ENCODE results near the gene MPC2. TPM values are rescaled to one million over a fixed set of nuclear protein-coding genes. Genes with fewer than 3 reads are reported as not detected.

Gene MPC2
- total RNA-seq, 1 experiment from 2014 or later: 49.9 TPM

DNA sequence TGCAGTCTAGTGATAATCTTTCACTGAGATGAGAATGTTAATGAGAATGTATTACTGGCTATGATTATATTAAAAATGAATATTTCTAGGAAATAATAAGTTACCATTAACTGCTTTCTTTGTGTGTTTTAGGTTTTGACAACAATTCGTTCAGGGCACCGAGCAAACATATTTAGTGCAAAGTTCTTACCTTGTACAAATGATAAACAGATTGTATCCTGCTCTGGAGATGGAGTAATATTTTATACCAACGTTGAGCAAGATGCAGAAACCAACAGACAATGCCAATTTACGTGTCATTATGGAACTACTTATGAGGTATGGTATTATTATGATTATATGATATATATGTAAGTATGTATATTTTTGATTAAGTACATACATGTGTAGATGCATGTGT, 37.8 kb upstream of the MPC2 start:
- H2AFZ ChIP-seq (ENCODE audit: low read depth, low read length, poor library complexity, severe bottlenecking): no peak overlapping the region
- ATAC-seq (no peak), DNase-seq (ENCODE audit: low read depth, low spot score) (no peak)
- intact Hi-C loops (cut with micrococcal nuclease): no loop called here
- no TSS peak for BruUV-seq (replicated peaks)
- no peak overlapping the region for H3K4me2 ChIP-seq (ENCODE audit: low read length)
- ChIA-PET RAD21 (ENCODE audit: low non-redundant PET in 1 of 2, low total read pairs in 2 of 2, uncharacterized antibody in 2 of 2, unreplicated experiment in 2 of 2) (no interaction called here), CTCF (no interaction called here), POLR2A (no interaction called here)
- no peak overlapping the region for H3K4me3 ChIP-seq (replicated peaks in 1 of 2; ENCODE audit: low read depth in 1 of 2, low read length in 2 of 2)
- no peak overlapping the region for H3K9ac ChIP-seq (ENCODE audit: low read length)
- H3K9me3 ChIP-seq (ENCODE audit: control insufficient read depth in 1 of 2, insufficient read depth in 1 of 2, low read depth in 1 of 2, low read length in 2 of 2): no peaks in the 10 kb centered on the region
- H3K36me3 ChIP-seq (ENCODE audit: control insufficient read depth in 1 of 2, insufficient read depth in 2 of 2, low read length in 2 of 2): peaks cover 2 to 8% of the 10 kb centered on the region in 2 experiments; a peak in 2 of 4 replicates
- no peaks in the 10 kb centered on the region for H3K9me2 ChIP-seq (ENCODE audit: insufficient read depth)
- H3K27ac ChIP-seq (ENCODE audit: low read depth, low read length): no peak overlapping the region
- TF ChIP-seq FOSL1 (IDR thresholded peaks at IDR 0.05; ENCODE audit: low read depth) (no peak), ZFX (IDR thresholded peaks at IDR 0.05) (no peak)
- TF ChIP-seq, protein P1, sequence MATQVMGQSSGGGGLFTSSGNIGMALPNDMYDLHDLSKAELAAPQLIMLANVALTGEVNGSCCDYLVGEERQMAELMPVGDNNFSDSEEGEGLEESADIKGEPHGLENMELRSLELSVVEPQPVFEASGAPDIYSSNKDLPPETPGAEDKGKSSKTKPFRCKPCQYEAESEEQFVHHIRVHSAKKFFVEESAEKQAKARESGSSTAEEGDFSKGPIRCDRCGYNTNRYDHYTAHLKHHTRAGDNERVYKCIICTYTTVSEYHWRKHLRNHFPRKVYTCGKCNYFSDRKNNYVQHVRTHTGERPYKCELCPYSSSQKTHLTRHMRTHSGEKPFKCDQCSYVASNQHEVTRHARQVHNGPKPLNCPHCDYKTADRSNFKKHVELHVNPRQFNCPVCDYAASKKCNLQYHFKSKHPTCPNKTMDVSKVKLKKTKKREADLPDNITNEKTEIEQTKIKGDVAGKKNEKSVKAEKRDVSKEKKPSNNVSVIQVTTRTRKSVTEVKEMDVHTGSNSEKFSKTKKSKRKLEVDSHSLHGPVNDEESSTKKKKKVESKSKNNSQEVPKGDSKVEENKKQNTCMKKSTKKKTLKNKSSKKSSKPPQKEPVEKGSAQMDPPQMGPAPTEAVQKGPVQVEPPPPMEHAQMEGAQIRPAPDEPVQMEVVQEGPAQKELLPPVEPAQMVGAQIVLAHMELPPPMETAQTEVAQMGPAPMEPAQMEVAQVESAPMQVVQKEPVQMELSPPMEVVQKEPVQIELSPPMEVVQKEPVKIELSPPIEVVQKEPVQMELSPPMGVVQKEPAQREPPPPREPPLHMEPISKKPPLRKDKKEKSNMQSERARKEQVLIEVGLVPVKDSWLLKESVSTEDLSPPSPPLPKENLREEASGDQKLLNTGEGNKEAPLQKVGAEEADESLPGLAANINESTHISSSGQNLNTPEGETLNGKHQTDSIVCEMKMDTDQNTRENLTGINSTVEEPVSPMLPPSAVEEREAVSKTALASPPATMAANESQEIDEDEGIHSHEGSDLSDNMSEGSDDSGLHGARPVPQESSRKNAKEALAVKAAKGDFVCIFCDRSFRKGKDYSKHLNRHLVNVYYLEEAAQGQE (IDR thresholded peaks at IDR 0.05; ENCODE audit: low read depth): no peak
- H3K4me1 ChIP-seq (ENCODE audit: control insufficient read depth in 1 of 2, insufficient read depth in 2 of 2, low read length in 2 of 2): no peaks in the 10 kb centered on the region
- no peaks in the 10 kb centered on the region; the same call in 1 of the 2 replicates for H3K79me2 ChIP-seq (ENCODE audit: insufficient read depth, low read length)
- H3K27me3 ChIP-seq (ENCODE audit: insufficient read depth, low read length): no peaks in the 10 kb centered on the region
- H4K20me1 ChIP-seq (ENCODE audit: insufficient read depth): no peaks in the 10 kb centered on the region

DNA sequence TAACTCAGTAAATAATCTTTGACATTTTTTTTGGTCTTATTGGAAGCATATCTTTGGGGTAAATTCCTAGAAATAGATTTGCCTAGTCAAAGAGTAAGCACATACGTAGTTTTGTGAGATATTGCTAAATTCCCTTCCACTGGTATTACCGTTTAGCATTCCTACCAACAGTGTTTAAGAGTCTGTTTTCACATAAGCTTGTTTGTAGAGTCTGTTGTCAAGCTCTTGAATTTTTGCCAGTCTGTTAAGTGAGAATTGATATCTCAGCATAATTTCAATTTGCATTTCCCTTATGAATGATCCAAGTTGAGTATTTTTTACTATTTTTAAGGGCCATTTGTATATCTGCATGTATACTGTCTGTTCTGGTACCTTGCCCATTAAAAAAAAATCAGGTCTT, 37.0 kb upstream of the MPC2 start:
- H3K4me3 ChIP-seq (replicated peaks in 1 of 2; ENCODE audit: low read depth in 1 of 2, low read length in 2 of 2): no peak overlapping the region
- no peak for TF ChIP-seq RAD21 (IDR thresholded peaks at IDR 0.05; ENCODE audit: low read depth)
- no peak for TF ChIP-seq SIN3A (IDR thresholded peaks at IDR 0.05; ENCODE audit: low read depth)
- no peak for TF ChIP-seq ZFX (IDR thresholded peaks at IDR 0.05)
- TF ChIP-seq EGR1 (IDR thresholded peaks at IDR 0.05; ENCODE audit: low read depth): no peak
- TF ChIP-seq, protein P2, sequence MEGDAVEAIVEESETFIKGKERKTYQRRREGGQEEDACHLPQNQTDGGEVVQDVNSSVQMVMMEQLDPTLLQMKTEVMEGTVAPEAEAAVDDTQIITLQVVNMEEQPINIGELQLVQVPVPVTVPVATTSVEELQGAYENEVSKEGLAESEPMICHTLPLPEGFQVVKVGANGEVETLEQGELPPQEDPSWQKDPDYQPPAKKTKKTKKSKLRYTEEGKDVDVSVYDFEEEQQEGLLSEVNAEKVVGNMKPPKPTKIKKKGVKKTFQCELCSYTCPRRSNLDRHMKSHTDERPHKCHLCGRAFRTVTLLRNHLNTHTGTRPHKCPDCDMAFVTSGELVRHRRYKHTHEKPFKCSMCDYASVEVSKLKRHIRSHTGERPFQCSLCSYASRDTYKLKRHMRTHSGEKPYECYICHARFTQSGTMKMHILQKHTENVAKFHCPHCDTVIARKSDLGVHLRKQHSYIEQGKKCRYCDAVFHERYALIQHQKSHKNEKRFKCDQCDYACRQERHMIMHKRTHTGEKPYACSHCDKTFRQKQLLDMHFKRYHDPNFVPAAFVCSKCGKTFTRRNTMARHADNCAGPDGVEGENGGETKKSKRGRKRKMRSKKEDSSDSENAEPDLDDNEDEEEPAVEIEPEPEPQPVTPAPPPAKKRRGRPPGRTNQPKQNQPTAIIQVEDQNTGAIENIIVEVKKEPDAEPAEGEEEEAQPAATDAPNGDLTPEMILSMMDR (IDR thresholded peaks at IDR 0.05 in 2 of 3, conservative IDR thresholded peaks at IDR 0.05 in 1 of 3; ENCODE audit: borderline replicate concordance in 1 of 3, insufficient read depth in 1 of 3, low read depth in 2 of 3, low read length in 2 of 3): no peak
- no peak overlapping the region for H2AFZ ChIP-seq (ENCODE audit: low read depth, low read length, poor library complexity, severe bottlenecking)
- RAD21 ChIA-PET (ENCODE audit: low non-redundant PET in 1 of 2, low total read pairs in 2 of 2, uncharacterized antibody in 2 of 2, unreplicated experiment in 2 of 2): no interaction called here
- no peak overlapping the region for H3K9ac ChIP-seq (ENCODE audit: low read length)
- ATAC-seq (no peak), DNase-seq (ENCODE audit: low read depth, low spot score) (no peak)
- H3K27me3 ChIP-seq (ENCODE audit: insufficient read depth, low read length): no peaks in the 10 kb centered on the region
- no peaks in the 10 kb centered on the region for H3K4me1 ChIP-seq (ENCODE audit: control insufficient read depth in 1 of 2, insufficient read depth in 2 of 2, low read length in 2 of 2)
- no peaks in the 10 kb centered on the region for H3K9me2 ChIP-seq (ENCODE audit: insufficient read depth)
- CTCF ChIA-PET: no interaction called here
- H3K27ac ChIP-seq (ENCODE audit: low read depth, low read length): no peak overlapping the region
- no peak overlapping the region for H3K4me2 ChIP-seq (ENCODE audit: low read length)
- peaks cover 2 to 8% of the 10 kb centered on the region in 2 experiments; a peak in 2 of 4 replicates for H3K36me3 ChIP-seq (ENCODE audit: control insufficient read depth in 1 of 2, insufficient read depth in 2 of 2, low read length in 2 of 2)
- intact Hi-C loops (cut with micrococcal nuclease): no loop called here
- POLR2A ChIA-PET: no interaction called here
- H4K20me1 ChIP-seq (ENCODE audit: insufficient read depth): no peaks in the 10 kb centered on the region
- H3K79me2 ChIP-seq (ENCODE audit: insufficient read depth, low read length): no peaks in the 10 kb centered on the region; the same call in 1 of the 2 replicates
- BruUV-seq (replicated peaks): no TSS peak
- no peaks in the 10 kb centered on the region for H3K9me3 ChIP-seq (ENCODE audit: control insufficient read depth in 1 of 2, insufficient read depth in 1 of 2, low read depth in 1 of 2, low read length in 2 of 2)

Measured in HCT116 (cell line).